Measurements from ENCODE around the gene ABCG1.

Gene ABCG1

GRCh38 chr21:42331660-42332059 is 112.7 kb downstream of the ABCG1 start:
- DNase-seq = no peak

- no peak for DNase-seq
Measured at GRCh38 chr21:42332557-42333317, 113.8 kb downstream of the ABCG1 start.

GRCh38 chr21:42336054-42336453 is 117.1 kb downstream of the ABCG1 start:
- DNase-seq = no peak

GRCh38 chr21:42337276-42337675 is 118.3 kb downstream of the ABCG1 start:
- DNase-seq = no peak

- DNase-seq = peak; percentile 95
Measured at GRCh38 chr21:42337830-42338728, 119.1 kb downstream of the ABCG1 start.

GRCh38 chr21:42338729-42339715 is 120.1 kb downstream of the ABCG1 start:
- no peak for DNase-seq

- peak; percentile 9 for DNase-seq
Measured at GRCh38 chr21:42340187-42341050, 121.5 kb downstream of the ABCG1 start.

- no peak for DNase-seq
Measured at GRCh38 chr21:42341776-42342542, 123.0 kb downstream of the ABCG1 start.

GRCh38 chr21:42343101-42343500 is 124.2 kb downstream of the ABCG1 start:
- DNase-seq = no peak

- DNase-seq = no peak
Measured at GRCh38 chr21:42343556-42343955, 124.6 kb downstream of the ABCG1 start.

GRCh38 chr21:42343963-42344510 is 125.1 kb downstream of the ABCG1 start:
- DNase-seq = no peak

- no peak for DNase-seq
Measured at GRCh38 chr21:42344631-42345030, 125.7 kb downstream of the ABCG1 start.

GRCh38 chr21:42346441-42346840 is 127.5 kb downstream of the ABCG1 start:
- no peak for DNase-seq
